ENCODE results near the gene USP33. TPM values are rescaled to one million over a fixed set of nuclear protein-coding genes. Genes with fewer than 3 reads are reported as not detected.
"Not testable (repeated sequence)": the region's sequence is repeated elsewhere in the genome, so short reads cannot be mapped to it uniquely, and the experiment has no call there.

USP33 gene
- total RNA-seq, 1 experiment from 2014 or later, result 36.1 TPM

- Mint-ChIP-seq H3K27me3 (ENCODE audit: insufficient read depth, unreplicated experiment) (no peaks in the 10 kb centered on the region), H3K4me3 (ENCODE audit: unreplicated experiment) (no peak overlapping the region), H3K9me3 (ENCODE audit: unreplicated experiment) (no peaks in the 10 kb centered on the region), H3K36me3 (ENCODE audit: insufficient read depth, unreplicated experiment) (peaks cover 22% of the 10 kb centered on the region), H3K27ac (ENCODE audit: unreplicated experiment) (no peak overlapping the region), H3K4me1 (ENCODE audit: low read depth, unreplicated experiment) (no peaks in the 10 kb centered on the region)
- Histone ChIP-seq H3K4me3 (ENCODE audit: low read depth, low read length) (no peak overlapping the region), H3K4me1 (no peaks in the 10 kb centered on the region), H3K27me3 (replicated peaks; ENCODE audit: control insufficient read depth, insufficient read depth, low read length) (no peaks in the 10 kb centered on the region), H3K36me3 (ENCODE audit: control insufficient read depth, insufficient read depth, low read length) (no peaks in the 10 kb centered on the region), H3K9me3 (no peaks in the 10 kb centered on the region)
- POLR2A ChIA-PET, result no interaction called here
- no TSS peak for BruUV-seq (replicated peaks)
- intact Hi-C loops (cut with micrococcal nuclease; ENCODE audit: unreplicated experiment), result no loop called here
- DNase-seq, result no peak
- CTCF ChIA-PET, result no interaction called here
- TF ChIP-seq, protein P1, sequence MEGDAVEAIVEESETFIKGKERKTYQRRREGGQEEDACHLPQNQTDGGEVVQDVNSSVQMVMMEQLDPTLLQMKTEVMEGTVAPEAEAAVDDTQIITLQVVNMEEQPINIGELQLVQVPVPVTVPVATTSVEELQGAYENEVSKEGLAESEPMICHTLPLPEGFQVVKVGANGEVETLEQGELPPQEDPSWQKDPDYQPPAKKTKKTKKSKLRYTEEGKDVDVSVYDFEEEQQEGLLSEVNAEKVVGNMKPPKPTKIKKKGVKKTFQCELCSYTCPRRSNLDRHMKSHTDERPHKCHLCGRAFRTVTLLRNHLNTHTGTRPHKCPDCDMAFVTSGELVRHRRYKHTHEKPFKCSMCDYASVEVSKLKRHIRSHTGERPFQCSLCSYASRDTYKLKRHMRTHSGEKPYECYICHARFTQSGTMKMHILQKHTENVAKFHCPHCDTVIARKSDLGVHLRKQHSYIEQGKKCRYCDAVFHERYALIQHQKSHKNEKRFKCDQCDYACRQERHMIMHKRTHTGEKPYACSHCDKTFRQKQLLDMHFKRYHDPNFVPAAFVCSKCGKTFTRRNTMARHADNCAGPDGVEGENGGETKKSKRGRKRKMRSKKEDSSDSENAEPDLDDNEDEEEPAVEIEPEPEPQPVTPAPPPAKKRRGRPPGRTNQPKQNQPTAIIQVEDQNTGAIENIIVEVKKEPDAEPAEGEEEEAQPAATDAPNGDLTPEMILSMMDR (IDR thresholded peaks at IDR 0.05; ENCODE audit: insufficient read depth in 1 of 2, low read depth in 1 of 2, low read length in 1 of 2, severe bottlenecking in 1 of 2, unreplicated experiment in 1 of 2), result no peak
Observed at GRCh38 chr1:77706321-77706720, 53.3 kb downstream of the USP33 start.

GRCh38 chr1:77704736-77705135, 54.9 kb downstream of the USP33 start:
- ChIA-PET POLR2A (no interaction called here), CTCF (no interaction called here)
- H3K36me3 Mint-ChIP-seq (ENCODE audit: insufficient read depth, unreplicated experiment), result peaks cover 8% of the 10 kb centered on the region
- H3K27me3 Mint-ChIP-seq (ENCODE audit: insufficient read depth, unreplicated experiment), result no peaks in the 10 kb centered on the region
- no peaks in the 10 kb centered on the region for H3K9me3 ChIP-seq
- H3K36me3 ChIP-seq (ENCODE audit: control insufficient read depth, insufficient read depth, low read length), result no peaks in the 10 kb centered on the region
- no peaks in the 10 kb centered on the region for H3K4me1 ChIP-seq
- H3K4me3 Mint-ChIP-seq (ENCODE audit: unreplicated experiment), result no peak overlapping the region
- H3K27ac Mint-ChIP-seq (ENCODE audit: unreplicated experiment), result no peak overlapping the region
- H3K27me3 ChIP-seq (replicated peaks; ENCODE audit: control insufficient read depth, insufficient read depth, low read length), result no peaks in the 10 kb centered on the region
- no peak overlapping the region for H3K4me3 ChIP-seq (ENCODE audit: low read depth, low read length)
- BruUV-seq (replicated peaks), result no TSS peak
- H3K9me3 Mint-ChIP-seq (ENCODE audit: unreplicated experiment), result no peaks in the 10 kb centered on the region
- TF ChIP-seq, protein P1 (IDR thresholded peaks at IDR 0.05; ENCODE audit: insufficient read depth in 1 of 2, low read depth in 1 of 2, low read length in 1 of 2, severe bottlenecking in 1 of 2, unreplicated experiment in 1 of 2), result no peak
- intact Hi-C loops (cut with micrococcal nuclease; ENCODE audit: unreplicated experiment), result no loop called here
- no peak for DNase-seq
- H3K4me1 Mint-ChIP-seq (ENCODE audit: low read depth, unreplicated experiment), result no peaks in the 10 kb centered on the region

GRCh38 chr1:77699673-77700072, 60.0 kb downstream of the USP33 start:
- H3K36me3 ChIP-seq (ENCODE audit: control insufficient read depth, insufficient read depth, low read length); CTCF ChIA-PET; H3K9me3 Mint-ChIP-seq (ENCODE audit: unreplicated experiment); H3K27me3 ChIP-seq (replicated peaks; ENCODE audit: control insufficient read depth, insufficient read depth, low read length); H3K4me3 ChIP-seq (ENCODE audit: low read depth, low read length); BruUV-seq (replicated peaks); H3K4me1 ChIP-seq; H3K36me3 Mint-ChIP-seq (ENCODE audit: insufficient read depth, unreplicated experiment); H3K27ac Mint-ChIP-seq (ENCODE audit: unreplicated experiment); H3K4me1 Mint-ChIP-seq (ENCODE audit: low read depth, unreplicated experiment); H3K27me3 Mint-ChIP-seq (ENCODE audit: insufficient read depth, unreplicated experiment); H3K4me3 Mint-ChIP-seq (ENCODE audit: unreplicated experiment); DNase-seq; POLR2A ChIA-PET; intact Hi-C loops (cut with micrococcal nuclease; ENCODE audit: unreplicated experiment); H3K9me3 ChIP-seq: not testable (repeated sequence)

DNA sequence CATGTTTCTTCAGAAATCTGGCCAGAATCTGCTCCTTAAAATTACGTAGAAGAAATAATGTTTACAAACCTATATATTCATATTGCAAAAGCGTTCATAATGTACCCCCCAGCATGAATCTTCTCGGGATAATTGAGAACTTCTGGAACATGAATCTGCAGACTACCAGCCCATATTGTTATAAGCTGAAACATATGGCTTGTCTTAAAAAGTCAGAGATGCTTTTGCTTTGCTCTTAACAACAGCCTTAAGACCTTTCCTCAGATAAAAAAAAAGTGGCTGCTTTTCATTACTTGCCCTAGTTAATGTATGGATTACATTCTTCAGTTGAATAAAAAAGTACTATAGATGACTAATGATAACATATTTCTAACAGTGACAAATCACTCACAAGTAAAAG, 62.2 kb downstream of the USP33 start:
- no peaks in the 10 kb centered on the region for H3K4me1 Mint-ChIP-seq (ENCODE audit: low read depth, unreplicated experiment)
- Histone ChIP-seq H3K36me3 (ENCODE audit: control insufficient read depth, insufficient read depth, low read length) (no peaks in the 10 kb centered on the region), H3K4me3 (ENCODE audit: low read depth, low read length) (no peak overlapping the region), H3K4me1 (no peaks in the 10 kb centered on the region), H3K9me3 (no peaks in the 10 kb centered on the region), H3K27me3 (replicated peaks; ENCODE audit: control insufficient read depth, insufficient read depth, low read length) (no peaks in the 10 kb centered on the region)
- H3K9me3 Mint-ChIP-seq (ENCODE audit: unreplicated experiment), result no peaks in the 10 kb centered on the region
- no TSS peak for BruUV-seq (replicated peaks)
- H3K27me3 Mint-ChIP-seq (ENCODE audit: insufficient read depth, unreplicated experiment), result no peaks in the 10 kb centered on the region
- ChIA-PET POLR2A (no interaction called here), CTCF (no interaction called here)
- no peak overlapping the region for H3K4me3 Mint-ChIP-seq (ENCODE audit: unreplicated experiment)
- no peak overlapping the region for H3K27ac Mint-ChIP-seq (ENCODE audit: unreplicated experiment)
- no peak for DNase-seq
- peaks cover 5% of the 10 kb centered on the region for H3K36me3 Mint-ChIP-seq (ENCODE audit: insufficient read depth, unreplicated experiment)
- TF ChIP-seq, protein P1 (IDR thresholded peaks at IDR 0.05; ENCODE audit: insufficient read depth in 1 of 2, low read depth in 1 of 2, low read length in 1 of 2, severe bottlenecking in 1 of 2, unreplicated experiment in 1 of 2), result no peak
- intact Hi-C loops (cut with micrococcal nuclease; ENCODE audit: unreplicated experiment), result no loop called here
